NOMO-1 treated with DMSO at 0.1 percent for 48 hours (cell line): ENCODE measurements around the gene CARD6.
"Not testable (repeated sequence)": the region's sequence is repeated elsewhere in the genome, so short reads cannot be mapped to it uniquely, and the experiment has no call there.

Experiments
- DNase-seq: peaks from one replicate; lab custom pipeline; 2025; ENCODE audit not compliant: unreplicated experiment; lab: John Stamatoyannopoulos, UW

CARD6 gene

DNA sequence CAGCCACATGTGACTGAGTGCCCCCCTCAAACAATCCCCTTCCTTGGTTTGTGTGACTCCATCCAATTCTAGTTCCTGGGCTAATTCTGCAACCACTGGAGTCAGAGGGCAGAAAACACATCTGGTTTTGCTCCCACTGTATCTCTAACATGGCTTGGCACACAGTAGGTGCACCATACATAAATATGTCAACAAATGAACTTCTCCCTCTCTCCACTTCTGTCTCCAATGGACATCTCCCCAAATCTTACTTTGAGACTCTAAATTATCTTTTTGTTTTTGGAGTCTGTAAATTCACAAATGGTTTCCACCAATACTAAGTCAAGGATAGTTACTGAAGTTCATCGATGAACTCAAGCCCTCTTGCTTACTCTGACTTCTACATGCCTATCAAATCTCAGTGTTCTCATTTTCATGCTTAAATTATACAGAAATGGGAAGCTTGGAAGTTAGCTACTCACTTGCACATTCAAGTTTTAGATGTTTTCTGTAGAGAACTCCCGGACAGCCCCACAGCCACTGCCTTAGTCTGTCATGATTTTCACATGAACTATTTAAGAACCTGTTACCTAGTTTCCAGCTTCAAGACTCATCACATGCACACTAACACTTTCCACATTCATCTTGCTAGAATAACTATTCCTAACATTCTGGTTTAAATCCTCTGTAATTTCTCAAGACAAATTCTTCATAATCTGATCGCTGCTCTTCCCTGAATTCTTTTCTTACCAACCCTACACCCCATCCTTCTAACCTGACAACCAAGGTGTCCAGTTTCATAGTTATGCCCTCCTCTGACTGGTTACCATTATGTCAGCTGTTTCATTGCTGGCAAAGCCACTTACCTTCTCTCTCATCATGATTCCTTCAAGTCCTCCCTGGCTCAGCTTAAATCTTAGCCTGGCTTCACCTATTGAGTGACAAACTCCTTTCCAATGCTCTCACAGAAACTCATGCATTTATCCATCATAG is 12.2 kb upstream of the CARD6 start:
- DNase-seq, result no peak

DNA sequence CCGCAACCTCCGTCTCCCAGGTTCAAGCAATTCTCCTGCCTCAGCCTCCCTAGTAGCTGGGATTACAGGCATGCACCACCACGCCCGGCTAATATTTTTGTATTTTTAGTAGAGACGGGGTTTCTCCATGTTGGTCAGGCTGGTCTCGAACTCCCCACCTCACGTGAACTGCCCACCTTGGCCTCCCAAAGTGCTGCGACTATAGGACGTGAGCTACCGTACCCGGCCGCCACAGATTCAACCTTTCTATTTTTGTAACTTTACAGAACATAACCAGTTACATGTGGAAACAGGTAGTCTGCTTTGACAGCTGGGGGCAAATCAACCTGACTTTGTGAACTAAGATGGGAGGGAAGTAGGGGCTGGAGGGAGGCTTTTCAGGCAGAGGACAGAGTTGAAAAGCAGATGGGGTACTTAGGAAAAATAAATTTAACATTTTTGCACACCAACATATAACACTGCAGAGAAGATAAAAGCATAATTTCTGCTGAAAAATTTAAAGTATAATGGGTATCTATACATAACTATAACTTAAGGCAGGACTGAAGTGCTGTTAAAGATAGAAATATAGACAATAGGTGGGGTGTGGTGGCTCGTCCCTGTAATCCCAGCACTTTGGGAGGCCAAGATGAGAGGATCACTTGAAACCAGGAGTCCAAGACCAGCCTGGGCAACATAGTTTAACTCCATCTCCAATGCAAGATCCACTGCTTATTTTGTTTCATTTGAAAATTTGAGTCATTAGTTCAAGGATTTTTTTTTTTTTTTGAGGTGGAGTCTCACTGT is 11.2 kb upstream of the CARD6 start:
- DNase-seq, result no peak

DNA sequence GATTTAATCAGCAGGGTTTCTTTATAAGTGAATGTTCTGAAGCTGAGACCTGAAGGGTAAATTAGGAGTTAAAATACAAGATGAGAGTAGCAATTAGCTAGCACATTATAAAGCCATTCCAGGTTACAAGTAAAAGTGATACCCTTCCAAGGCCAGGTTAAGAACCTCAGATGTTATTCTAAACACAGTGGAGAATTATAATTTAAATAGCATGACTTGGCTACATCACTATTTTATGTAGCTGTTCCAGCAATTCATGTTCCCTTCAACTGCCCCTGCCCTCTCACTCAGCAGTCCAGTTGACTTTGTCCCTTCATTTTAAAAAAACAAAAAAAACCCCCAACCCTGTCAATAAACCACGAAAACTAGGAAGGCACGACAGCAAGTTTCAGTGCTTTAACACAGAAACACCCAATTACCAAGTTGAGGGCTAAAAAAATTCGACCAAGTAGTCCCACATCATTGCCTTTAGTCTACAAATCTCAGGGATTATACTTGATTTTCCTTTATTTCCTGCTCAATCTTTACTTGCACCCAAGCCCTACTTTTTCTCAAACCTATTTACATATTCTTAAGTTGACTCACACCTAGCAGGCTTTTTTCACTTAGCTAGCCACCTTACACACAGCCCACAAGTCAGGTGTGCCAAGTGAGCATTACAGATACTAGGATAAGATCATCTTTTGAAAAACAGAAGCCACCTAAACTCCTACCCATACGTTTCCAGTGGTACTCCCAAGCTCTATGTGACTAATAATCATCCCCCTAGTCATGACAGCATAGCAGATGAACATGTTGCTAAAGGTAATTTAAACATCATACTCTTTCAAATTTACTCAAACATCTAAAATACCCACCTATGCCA is 9.6 kb upstream of the CARD6 start:
- DNase-seq, result no peak

DNA sequence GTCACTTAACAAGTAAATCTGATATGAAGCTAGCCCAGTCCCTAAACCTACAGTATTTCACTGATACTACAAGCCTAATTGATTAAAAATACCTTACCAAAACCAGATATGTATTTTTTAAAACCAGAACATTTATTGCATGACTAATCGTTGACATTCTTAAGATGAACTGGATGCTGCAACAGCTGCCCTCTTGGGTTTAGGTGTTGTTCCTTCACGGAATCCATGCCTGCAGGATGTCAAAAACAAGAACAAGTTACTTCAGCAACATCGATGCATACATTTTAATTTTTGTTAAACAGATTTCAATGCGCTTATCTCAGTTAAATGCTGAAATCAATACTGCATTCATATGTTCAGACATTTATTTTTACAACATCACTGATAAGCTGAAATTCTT is 8.8 kb upstream of the CARD6 start:
- DNase-seq, result no peak

DNA sequence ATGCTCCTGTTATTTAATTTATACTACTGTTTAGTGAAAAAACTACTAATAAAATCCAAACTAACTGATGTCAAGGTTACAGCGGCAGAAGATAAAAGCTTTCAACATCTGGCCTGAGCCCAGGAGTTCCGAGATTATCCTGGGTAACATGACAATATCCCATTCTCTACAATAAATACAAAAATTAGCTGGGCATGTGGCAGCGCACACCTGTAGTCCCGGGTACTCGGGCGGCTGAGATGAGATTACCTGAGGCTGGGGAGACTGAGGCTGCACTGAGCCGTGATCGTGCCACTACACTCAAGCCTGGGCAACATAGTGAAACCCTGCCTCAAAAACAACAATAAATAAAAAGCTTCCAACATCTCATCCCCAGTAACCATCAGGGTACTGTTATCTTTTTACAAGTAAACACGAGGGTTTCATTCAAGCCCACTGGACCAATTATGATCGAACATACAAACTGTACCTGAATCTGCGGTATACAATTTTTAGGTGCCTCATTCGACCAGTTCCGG is 7.4 kb upstream of the CARD6 start:
- no peak for DNase-seq

DNA sequence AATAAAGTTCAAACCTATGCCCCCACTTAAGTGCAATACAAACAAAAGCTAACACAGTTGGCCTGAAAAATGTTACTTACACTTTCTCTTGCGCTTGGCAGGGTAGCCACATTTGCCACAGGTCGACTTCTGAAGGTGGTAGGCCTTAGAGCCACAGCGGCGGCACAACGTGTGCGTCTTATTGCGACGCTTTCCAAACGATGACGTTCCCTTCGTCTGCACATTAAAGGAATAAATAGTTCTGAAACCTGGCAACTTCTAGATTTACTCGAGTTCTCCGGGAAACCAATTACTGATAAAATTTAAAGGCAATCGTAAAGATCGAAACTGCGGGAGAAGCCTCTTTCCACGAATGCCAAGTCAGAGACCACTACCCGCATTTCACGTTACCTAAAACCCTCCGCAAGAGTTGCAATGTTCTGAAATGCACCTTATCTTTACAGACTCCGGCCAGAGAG is 6.7 kb upstream of the CARD6 start:
- peak; percentile 59 for DNase-seq

DNA sequence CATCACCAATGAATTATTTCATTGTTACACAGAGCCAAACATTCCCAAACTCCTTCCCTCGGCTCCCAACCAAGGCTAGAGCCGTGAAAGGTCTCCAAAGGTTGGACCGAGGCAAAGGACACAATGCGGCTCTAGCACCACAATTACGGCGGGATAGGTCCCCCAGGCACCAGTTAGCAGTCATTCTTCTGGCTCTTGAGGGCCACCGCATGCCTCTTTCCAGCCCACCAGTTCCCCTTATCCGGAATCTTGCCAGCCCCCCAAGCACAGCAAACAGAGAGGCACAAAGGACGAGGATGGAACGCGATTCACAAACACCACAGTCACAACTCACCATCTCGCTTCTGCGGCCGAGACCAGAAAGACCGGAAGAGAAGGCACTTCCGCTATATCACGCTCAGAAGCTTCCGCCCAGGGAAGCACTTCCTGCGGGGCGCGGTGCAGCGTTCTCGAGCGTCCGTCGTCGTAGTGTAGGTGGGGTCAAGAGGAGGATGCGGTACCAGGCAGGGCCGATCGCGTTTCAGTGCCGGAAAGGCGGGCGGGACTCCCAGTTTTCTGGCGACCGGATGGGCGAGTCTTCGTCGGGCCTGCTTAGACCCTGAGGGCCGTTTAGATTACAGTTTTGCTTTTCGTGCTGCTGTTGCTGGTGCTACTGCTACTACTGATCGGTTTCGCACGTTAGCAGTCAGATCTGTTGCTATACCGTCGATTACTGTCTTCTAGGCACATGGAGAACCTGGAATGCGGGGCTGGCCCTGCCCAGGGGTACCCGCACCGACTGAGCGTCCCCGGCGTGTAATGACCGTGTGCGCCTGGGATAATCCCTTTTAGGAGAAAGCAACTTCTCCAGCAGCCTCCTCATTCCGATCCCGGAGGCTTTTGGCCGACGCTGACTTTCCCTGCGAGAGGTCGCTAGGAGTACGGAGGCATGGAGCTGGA is 6.0 kb upstream of the CARD6 start, which contains the start of gene RPL37:
TSS of gene RPL37 (minus strand) at position 374 of the 939 bp plus-strand sequence. CDS start at position 337, 37 bp downstream.
- peak; percentile 100 for DNase-seq

DNA sequence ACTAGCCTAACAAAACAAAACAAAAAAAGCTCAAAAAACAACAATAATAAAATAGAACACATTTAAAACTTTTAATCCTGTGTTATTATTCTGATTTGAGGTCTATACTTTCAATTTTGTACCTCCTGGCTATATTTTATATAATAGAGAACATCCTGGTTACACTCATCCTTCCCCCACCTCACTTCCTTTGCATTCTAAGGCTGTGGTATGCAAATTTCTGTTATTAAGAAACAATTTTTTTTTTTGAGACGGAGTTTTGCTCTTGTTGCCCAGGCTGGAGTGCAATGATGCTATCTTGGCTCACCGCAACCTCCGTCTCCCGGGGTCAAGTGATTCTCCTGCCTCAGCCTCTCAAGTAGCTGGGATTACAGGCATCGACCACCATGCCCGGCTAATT is 3.1 kb upstream of the CARD6 start:
- no peak for DNase-seq

DNA sequence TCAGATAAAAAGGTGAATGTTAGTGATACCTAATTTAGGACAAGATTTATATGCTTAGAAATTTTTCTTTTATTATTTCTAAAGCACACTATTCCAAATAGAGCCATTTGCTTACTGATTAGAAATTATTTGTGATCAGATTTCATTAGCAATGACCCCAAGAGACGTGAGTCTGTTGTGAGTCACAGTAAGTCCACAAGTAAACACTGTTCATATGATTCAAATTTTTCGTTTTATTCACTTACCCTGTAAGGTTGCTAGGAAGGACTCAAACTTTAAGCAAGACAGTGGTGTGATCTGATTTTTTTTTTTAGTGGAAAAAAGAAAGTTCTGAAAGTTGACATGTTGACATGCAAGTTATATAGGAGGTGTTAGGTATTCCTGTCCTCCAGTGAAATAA is 1.2 kb downstream of the CARD6 start:
- no peak for DNase-seq

DNA sequence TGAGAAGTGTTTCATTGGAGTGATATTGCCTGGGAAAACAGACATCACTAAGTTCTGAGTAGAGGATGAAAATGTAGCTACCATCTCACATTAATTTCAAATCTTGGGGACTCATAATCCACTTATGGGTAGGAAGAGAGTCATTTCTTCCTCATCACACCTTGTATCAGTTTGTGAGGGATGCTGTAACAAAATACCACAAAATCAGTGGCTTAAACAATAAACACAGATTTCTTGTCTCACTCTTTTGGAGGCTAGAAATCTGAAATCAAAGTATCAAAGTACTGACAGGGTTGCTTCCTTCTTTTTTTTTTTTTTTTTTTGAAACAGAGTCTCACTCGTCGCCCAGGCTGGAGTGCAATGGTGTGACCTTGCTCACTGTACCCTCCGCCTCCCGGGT is 3.4 kb downstream of the CARD6 start:
- no peak for DNase-seq

DNA sequence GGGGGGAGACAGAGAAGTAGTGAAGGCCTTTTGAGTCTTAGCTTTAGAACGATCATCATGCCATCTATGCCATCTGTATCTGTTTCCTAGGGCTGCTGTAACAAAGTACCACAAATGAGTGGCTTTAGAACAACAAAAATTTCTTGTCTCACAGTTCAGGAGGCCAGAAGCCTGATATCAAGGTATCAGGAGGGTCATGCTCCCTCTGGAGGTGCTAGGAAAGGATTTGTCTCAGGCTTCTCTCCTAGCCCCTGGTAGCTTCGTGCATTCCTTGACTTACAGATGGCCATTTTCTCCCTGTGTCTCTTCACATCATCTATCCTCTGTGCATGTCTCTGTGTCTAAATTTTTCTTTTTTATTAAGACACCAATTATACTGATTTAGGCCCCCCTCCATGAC is 5.2 kb downstream of the CARD6 start:
- no peak for DNase-seq

DNA sequence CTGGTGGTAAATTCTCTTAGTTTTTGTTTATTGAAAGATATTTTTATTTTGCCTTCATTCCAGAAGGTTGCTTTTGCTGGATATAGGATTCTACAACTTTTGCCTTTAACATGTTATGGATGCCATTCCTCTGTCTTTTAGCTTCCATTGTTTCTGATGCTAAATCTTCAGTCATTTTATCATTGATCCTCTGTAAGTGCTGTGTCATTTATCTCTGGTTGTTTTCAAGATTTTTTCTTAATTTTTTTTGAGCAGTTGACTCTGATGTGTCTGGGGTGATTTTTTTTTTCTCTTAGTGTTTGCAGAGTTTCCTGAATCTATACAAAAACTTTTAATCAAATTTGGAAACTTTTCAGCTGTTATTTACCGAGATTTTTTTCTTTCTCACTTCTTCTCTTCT is 6.4 kb downstream of the CARD6 start:
- DNase-seq, result no peak

DNA sequence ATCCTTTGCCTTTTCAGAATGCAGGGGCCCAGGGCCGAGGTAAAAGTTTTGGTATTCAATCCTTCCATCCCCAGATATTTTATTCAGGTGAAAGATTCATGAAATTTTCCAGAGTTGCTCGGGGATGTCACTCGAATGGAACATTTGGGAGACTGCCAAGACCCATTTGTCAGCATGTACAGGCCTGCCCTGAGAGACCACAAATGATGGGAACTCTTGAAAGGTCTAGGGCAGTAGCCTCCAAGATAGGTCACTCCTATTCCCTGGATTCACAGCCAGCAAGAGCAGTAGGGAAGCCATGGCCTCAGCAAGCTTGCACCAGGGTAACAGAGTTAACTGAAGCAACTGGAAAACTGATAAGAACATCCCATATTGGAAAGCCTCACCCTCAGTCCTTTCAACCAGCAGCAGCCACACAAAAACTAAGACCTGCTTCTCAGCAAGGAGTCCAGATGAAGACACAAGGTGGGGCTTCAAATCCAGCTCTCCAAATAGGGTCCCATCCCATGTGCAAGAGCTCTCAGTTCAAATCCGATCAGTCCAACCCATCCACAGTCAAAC is 12.5 kb downstream of the CARD6 start:
- DNase-seq, result no peak

DNA sequence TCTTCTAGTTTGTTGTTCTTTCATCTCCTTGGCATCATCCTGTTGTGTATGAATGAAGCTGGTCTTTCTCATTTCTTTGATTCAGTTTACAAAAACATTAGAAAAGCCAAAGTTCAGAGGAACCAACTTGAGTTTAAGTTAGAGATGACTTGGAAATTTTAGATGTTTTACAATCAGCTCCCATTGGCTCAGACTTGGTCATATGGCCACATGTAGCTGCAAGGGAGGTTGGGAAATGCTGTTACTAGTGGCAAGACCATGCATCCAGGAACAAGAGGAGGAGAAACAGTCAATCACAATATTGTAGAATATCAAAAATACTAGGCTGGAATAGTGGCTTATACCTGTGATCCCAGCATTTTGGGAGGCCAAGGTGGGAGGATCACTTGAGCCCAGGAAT is 19.5 kb downstream of the CARD6 start:
- no peak for DNase-seq

DNA sequence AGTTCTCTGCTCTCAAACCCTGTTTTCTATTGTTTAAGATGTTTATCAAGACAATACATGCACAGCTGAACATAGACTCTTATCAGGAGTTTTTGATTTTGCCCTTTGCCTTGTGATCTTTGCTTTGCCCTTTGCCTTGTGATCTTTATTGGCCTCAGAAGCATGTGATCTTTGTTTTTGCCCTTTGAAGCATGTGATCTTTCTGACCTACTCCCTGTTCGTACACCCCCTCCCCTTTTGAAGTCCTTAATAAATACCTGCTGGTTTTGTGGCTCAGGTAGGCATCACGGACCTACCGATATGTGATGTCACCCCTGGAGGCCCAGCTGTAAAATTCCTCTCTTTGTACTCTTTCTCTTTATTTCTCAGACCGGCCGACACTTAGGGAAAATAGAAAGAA is 23.8 kb downstream of the CARD6 start:
- DNase-seq, result not testable (repeated sequence)

DNA sequence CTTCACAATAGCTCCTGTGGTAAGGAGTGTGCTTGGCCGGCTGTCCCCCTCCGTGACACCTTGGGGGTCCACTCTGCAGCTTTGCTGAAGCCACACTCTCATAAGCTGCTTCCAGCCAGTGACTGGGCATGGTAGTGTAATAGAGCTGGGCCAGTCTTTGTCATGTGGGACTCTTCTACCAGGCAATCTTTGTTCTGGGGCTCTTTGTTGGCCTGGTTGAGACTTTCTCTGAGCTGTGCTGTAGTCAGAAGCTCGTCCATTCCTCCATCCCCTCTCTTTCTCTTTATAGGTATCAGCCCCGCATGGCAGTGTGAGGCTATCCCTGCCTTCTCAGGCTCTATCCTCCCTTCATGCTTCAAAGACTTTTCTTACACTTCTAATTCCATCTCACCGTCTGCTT is 25.7 kb downstream of the CARD6 start:
- no peak for DNase-seq

DNA sequence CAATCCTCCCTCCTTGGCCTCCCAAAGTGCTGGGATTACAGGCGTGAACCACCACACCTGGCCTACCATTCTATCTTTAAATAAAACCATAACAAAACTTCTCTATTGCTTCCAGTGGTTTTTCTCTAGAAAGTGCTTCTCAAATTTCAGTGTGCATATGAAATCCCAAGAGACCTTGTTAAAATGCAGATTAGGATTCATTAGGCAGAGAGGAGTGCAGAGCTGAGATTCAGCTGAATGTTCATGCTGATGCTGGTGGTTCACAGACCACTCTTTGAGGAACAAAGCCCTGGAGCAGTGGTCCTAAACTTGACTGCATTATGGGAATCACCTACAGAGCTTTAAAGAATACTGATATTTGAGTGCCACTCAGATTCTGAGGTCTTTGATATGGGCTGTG is 28.2 kb downstream of the CARD6 start:
- DNase-seq, result no peak

DNA sequence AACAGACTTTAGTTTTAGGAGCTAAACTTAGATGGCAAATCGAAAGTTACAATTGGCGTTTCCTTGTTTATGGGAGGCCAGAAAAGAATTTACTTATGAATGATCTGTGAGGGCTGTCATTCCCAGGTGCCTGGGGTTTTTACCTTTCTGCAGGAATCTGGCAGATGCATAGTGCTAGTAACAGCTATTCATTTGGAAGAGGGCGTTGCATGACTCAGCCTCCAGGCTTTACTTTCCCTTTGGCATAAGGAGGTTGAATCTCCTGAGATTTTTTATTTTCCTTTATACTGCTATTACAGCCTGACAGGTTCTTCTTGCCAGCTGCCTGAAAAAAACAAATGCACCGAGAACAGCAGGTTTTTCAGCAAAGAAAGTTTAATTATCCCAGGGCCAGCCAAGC is 30.0 kb downstream of the CARD6 start:
- DNase-seq, result no peak

DNA sequence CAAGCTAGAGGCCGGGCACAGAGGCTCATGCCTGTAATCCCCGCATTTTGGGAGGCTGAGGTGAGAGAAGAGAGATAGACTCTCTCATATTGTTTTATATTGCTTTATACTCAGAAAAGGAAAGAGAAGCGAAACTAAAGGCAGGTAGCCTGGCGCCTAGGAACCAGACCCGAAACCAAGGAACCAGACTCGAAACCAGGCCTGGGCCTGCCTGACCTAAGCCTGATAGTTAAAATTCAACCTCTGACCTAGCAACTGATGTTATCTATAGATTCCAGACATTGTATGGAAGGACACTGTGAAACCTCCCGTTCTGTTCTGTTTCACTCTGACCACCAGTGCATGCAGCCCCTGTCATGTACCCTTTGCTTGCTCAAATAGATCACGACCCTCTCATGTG is 31.1 kb downstream of the CARD6 start:
- not testable (repeated sequence) for DNase-seq
